ENCODE results near the gene ZNF487. TPM values are rescaled to one million over a fixed set of nuclear protein-coding genes. Genes with fewer than 3 reads are reported as not detected.

The ZNF487 gene
- total RNA-seq, 1 donor from 2014 or later: 2.9 TPM

DNA sequence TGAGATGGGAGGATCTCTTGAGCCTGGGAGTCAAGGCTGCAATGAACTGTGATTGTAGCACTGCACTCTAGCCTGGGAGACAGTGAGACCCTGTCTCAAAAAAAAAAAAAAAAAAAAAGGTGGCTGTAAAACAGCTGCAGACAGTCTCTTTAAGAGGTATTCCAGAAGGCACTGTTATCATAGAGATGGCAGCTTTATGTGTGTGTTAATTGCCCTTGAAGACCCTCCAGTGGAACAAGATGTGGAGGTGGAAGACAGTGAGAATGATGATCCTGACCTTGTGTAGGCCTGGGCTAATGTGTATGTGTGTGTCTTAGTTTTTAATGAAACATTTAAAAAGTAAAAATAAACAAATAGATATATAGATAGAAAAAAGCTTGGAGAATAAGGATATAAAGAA lies 66.0 kb downstream of the ZNF487 start:
- Mint-ChIP-seq H3K4me1 (no peaks in the 10 kb centered on the region), H3K27ac (no peak overlapping the region), H3K27me3 (no peaks in the 10 kb centered on the region), H3K36me3 (ENCODE audit: low read depth) (peaks cover 2% of the 10 kb centered on the region), H3K4me3 (no peak overlapping the region), H3K9me3 (no peaks in the 10 kb centered on the region)
- intact Hi-C loops (cut with micrococcal nuclease): no loop called here
- no peak for ATAC-seq (ENCODE audit: low read depth)
- ChIA-PET POLR2A (no interaction called here), CTCF (no interaction called here)
- no peak for TF ChIP-seq CTCF (IDR thresholded peaks at IDR 0.05)
- DNase-seq: no peak

DNA sequence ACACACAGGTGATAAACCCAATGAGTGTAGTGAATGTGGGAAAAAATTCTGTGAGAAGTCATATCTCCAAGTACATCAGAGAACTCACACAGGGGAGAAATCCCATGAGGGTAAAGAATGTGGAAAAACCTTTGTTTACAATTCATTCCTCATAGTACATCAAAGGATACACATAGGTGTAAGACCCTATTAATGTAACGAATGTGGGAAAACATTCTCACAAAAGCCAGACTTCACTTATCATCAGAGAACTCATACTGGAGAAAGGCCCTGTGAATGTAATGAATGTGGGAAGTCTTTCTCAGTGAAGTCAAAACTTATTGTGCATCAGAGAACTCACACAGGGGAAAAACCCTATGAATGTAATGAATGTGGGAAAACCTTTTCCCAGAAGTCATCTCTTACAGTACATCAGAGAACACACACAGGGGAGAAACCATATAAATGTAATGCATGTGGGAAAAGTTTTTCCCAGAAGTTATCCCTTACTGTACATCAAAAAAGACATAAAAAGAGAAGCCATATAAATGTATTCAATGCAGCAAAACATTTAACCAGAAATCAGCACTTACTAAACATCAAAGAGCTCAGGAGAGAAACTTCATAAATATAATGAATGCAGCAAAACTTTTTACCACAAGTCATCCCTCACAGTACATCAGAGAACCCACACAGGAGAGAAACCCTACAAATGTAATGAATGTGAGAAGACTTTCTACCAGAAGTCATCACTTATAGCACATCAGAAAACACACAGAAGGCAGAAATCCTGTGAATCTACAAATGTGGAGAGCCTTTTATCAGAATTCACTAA lies 87.7 kb downstream of the ZNF487 start:
- Mint-ChIP-seq H3K9me3 (peaks cover 49% of the 10 kb centered on the region), H3K4me3 (no peak overlapping the region), H3K27ac (no peak overlapping the region), H3K27me3 (no peaks in the 10 kb centered on the region), H3K4me1 (no peaks in the 10 kb centered on the region), H3K36me3 (ENCODE audit: low read depth) (peaks cover 22% of the 10 kb centered on the region)
- intact Hi-C loops (cut with micrococcal nuclease): no loop called here
- CTCF ChIA-PET: no interaction called here
- POLR2A ChIA-PET: no interaction called here
- DNase-seq: no peak
- ATAC-seq (ENCODE audit: low read depth): no peak
- no peak for TF ChIP-seq CTCF (IDR thresholded peaks at IDR 0.05)

Other genes with a start within 250 kb of the ZNF487 start
- gene RASGEF1A, start 170.0 kb upstream of the ZNF487 start, total RNA-seq: 1.7 and 1.8 TPM in 2 replicates
- gene FXYD4, start 65.5 kb upstream of the ZNF487 start, total RNA-seq: not detected in 2 replicates
- gene HNRNPF, start 27.9 kb upstream of the ZNF487 start, total RNA-seq: 253 and 255 TPM in 2 replicates
- 5.7 and 9.4 TPM in 2 replicates for gene ZNF239, start 137.5 kb downstream of the ZNF487 start, total RNA-seq
- gene ZNF485, start 169.3 kb downstream of the ZNF487 start, total RNA-seq: 7.6 and 9.0 TPM in 2 replicates
- 26.7 and 30.1 TPM in 2 replicates for gene ZNF32, start 211.8 kb downstream of the ZNF487 start, total RNA-seq